MG63 (cell line): ENCODE results near the gene MAP4K1. TPM values are rescaled to one million over a fixed set of nuclear protein-coding genes. Genes with fewer than 3 reads are reported as not detected.
"Not testable (repeated sequence)": the region's sequence is repeated elsewhere in the genome, so short reads cannot be mapped to it uniquely, and the experiment has no call there.

ENCODE experiments used
- DNase-seq: peaks from one replicate; pipeline ENCODE4 v3.0.0-alpha.2; 2020
- H3K27me3 ChIP-seq: fragments of 250-450 bp; sonication (Bioruptor Pico); 2 replicates; pipeline ENCODE4 v1.5.1; 2020; ENCODE audit warnings: mild to moderate bottlenecking, moderate library complexity
- H3K36me3 ChIP-seq: fragments of 250-450 bp; sonication (Bioruptor Pico); 2 replicates; pipeline ENCODE4 v1.5.1; 2020; ENCODE audit warnings: mild to moderate bottlenecking, moderate library complexity
- H3K4me3 ChIP-seq: fragments of 250-450 bp; sonication (Bioruptor Pico); 2 replicates; pipeline ENCODE4 v1.5.1; 2020; ENCODE audit warnings: mild to moderate bottlenecking, moderate library complexity
- H3K9me3 ChIP-seq: fragments of 250-450 bp; sonication (Bioruptor Pico); 2 replicates; pipeline ENCODE4 v1.5.1; 2020; ENCODE audit warnings: mild to moderate bottlenecking, moderate library complexity
- total RNA-seq: library from RNA; depleted of rRNA; stranded (reverse); fragments of >200 nt; shearing (Covaris generic); gene quantifications from 2 replicates; pipeline ENCODE4 v1.2.3, GENCODE V29; 2014; ENCODE audit warnings: low replicate concordance

MAP4K1 gene
- total RNA-seq, 1 experiment from 2014 or later = not detected

DNA sequence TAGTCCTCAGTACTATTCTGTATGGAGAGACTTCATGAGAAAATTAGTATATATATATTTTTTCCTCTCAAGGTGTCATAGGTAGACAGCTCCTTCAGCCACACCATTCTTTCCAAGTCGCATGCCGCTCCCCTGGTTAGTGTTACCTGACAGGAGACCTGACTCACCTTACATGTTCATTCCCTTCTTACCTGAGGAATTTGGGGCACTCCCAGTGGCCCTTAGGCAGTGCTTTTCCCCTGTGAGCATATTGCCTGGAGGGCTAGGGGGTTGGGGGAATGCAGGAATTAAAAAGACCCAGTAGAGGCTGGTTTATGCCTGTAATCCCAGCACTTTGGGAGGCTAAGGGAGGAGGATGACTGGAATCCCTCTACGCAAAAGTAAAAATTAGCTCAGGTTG, 20.7 kb upstream of the MAP4K1 start:
- no peak overlapping the region for H3K4me3 ChIP-seq
- no peaks in the 10 kb centered on the region for H3K27me3 ChIP-seq
- H3K36me3 ChIP-seq = peaks cover 44% of the 10 kb centered on the region
- no peaks in the 10 kb centered on the region for H3K9me3 ChIP-seq
- DNase-seq = no peak

DNA sequence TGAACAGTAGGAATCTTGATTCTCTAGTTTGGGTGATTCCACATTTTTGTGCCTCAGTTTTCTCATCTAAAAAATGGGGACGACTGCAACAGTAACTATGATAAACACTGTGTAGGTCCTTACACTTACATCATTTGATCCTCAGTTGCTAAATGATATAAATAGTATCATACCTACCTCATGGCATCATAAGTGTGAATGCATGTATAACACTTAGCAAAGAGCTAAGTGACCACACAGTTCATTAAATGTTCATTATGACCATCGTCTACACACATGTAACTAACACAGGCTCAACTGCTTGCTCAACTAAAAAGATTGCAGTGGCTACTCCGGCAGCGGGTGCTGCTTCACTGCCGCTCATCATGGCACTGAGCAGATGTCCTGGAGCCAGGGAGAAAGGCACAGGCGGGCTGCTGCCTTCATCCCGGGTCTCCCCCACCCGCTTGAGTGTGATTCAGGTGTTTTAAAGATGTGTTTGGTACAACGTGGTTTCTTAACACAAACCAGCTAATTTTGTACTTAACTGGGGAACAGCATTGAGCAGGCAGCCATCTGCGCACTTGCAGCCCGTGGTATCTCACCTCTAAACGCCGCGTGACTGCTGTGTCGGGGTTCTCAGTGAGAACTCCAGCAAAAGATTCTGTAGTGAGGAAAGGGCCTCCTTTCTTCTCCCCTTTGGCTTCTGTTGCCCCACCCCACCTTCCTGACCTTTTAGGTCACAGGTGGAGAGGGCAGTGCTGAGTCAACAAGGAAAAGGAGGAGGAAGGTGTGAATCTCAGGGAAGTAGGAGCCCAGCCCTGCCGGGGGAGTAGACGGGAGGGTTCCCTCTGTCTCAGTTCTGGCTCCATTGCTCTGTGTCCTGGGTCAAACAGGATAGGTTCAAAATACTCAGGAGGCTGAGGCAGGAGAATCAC, 18.0 kb upstream of the MAP4K1 start:
- Histone ChIP-seq H3K9me3 (no peaks in the 10 kb centered on the region), H3K4me3 (no peak overlapping the region), H3K36me3 (peaks cover 71% of the 10 kb centered on the region), H3K27me3 (no peaks in the 10 kb centered on the region)
- no peak for DNase-seq

DNA sequence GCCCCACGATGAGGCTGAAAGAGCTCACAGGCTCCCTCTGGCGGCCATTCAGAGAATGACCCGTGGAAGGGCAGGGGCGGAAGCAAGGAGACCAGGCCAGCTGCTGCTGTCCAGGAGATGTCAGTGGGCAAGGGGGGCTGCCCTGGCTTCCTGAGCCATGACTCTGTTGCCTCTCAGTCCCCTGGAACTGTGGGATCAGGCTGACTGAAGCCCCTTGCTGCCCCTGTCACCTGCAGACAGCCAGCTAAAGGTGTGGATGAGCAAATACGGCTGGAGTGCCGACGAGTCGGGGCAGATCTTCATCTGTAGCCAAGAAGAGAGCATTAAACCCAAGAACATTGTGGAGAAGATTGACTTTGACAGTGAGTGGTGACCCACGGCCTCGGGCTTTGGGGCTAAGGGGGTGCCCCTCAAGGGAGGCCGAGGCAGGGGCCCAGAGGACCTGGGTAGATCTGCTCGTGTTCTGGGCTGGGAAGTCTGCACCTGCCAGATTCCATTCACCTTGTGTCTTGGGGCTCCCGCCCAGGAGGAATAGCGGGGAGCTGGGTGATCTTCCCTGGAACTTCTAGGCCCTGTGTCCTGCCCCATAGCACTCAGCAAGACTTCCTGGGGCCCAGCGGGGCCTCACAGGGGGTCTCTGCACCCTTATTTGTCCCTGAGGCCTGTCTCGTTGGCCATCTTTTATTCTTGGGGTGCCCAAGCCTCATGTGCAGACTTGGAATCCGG, 17.2 kb upstream of the MAP4K1 start:
- peak; percentile 64 for DNase-seq
- no peak overlapping the region for H3K4me3 ChIP-seq
- no peaks in the 10 kb centered on the region for H3K9me3 ChIP-seq
- no peaks in the 10 kb centered on the region for H3K27me3 ChIP-seq
- H3K36me3 ChIP-seq = peaks cover 76% of the 10 kb centered on the region

DNA sequence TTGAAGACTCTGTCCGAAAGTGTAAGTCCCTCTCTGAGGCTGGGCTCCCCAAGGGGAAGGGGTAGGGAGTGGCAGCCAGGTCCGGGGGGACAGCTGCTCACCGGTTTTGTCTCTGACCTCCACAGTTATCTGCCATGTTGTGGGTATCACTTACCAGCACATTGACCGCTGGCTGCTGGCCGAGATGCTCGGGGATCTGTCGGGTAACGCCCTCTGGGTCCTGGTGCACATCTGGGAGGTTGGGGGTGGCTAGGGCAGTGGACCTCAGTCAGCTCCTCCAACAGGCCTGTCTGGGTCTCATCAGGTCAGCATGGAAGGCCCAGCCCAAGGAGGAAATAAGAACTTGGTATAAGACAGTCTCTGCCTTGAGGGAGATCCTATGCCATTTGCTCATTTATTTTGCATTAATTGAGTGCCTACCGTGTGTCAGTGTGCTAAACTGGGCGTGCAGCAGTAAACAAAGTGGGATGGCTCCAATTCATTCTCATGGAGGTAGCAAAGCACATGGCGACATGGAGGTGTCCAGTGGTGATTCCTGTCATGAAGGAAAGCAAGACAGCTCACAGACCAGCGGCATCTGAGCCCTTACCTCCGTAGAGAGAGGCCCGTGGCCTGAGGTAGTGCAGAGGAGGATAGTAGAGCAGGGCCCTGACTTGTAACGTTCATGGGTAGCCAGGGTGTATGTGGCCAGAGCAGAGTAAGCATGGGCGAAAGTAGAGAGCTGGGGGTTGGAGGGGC, 14.9 kb upstream of the MAP4K1 start:
- Histone ChIP-seq H3K36me3 (peaks cover 86% of the 10 kb centered on the region), H3K4me3 (no peak overlapping the region), H3K27me3 (no peaks in the 10 kb centered on the region), H3K9me3 (no peaks in the 10 kb centered on the region)
- no peak for DNase-seq

DNA sequence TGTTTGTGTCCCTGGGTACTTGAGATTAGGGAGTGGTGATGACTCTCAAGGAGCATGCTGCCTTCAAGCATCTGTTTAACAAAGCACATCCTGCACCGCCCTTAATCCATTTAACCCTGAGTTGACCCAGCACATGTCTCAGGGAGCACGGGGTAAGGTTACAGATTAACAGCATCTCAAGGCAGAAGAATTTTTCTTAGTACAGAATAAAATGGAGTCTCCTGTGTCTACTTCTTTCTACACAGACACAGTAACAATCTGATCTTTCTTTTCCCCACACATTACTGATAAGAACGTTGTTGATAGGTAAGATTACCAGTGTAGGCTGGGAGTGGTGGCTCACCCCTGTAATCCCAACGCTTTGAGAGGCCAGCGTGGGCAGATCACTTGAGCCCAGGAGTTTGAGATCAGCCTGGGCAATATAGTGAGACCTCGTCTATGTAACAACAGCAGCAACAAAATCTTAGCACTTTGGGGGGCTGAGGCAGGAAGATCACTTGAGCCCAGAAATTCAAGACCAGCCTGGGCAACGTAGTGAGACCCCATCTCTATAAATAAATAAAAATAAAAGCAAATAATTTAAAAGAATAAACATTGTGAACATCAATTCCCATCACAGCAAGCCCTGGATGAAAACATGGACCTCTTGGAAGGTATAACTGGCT, 14.2 kb upstream of the MAP4K1 start:
- H3K4me3 ChIP-seq, DNase-seq, H3K27me3 ChIP-seq, H3K9me3 ChIP-seq: not testable (repeated sequence)
- peaks cover 84% of the 10 kb centered on the region for H3K36me3 ChIP-seq

DNA sequence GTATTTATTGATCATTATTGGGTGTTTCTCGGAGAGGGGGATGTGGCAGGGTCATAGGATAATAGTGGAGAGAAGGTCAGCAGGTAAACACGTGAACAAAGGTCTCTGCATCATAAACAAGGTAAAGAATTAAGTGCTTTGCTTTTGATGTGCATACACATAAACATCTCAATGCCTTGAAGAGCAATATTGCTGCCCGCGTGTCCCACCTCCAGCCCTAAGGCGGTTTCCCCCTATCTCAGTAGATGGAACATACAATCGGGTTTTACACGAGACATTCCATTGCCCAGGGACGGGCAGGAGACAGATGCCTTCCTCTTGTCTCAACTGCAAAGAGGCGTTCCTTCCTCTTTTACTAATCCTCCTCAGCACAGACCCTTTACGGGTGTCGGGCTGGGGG, 13.5 kb upstream of the MAP4K1 start:
- peaks cover 84% of the 10 kb centered on the region for H3K36me3 ChIP-seq
- H3K27me3 ChIP-seq, H3K4me3 ChIP-seq, H3K9me3 ChIP-seq, DNase-seq: not testable (repeated sequence)

DNA sequence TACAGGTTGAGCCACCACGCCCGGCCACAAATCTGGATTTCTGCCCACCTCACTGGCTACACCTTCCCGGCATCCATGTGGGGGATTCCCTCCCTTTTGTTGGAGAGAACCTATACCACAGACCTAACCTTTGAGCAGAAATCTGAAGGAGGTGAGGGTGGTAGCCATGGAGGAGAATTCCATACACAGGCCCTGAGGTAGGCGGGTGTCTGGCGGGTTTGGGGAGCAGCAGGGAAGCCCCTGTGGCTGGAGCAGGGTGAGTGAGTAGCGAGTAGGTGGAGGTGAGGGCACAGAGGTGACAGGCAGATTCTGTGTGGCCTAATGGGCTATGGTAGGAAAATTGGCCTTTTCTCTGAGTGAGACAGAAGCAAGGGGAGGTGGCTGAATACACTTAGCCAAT, 11.8 kb upstream of the MAP4K1 start:
- DNase-seq = no peak
- no peaks in the 10 kb centered on the region for H3K9me3 ChIP-seq
- no peak overlapping the region for H3K4me3 ChIP-seq
- no peaks in the 10 kb centered on the region for H3K27me3 ChIP-seq
- peaks cover 83% of the 10 kb centered on the region for H3K36me3 ChIP-seq

DNA sequence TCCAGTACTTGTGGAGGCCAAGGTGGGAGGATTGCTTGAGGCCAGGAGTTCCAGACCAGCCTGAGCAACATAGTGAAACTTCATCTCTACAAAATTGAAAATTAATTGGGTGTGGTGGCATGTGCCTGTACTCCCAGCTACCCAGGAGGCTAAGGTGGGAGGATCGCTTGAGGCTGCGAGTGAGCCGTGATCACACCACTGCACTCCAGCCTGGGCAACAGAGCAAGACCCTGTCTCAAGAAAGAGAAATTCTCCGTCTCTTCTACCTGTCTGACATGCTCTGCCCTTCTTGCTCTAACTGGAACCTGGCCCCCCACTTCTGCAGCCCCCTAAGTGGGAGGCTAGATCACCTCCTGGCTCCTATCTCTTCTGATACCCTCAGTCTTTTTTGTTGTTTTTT, 8.6 kb upstream of the MAP4K1 start:
- peaks cover 85% of the 10 kb centered on the region for H3K36me3 ChIP-seq
- H3K27me3 ChIP-seq = no peaks in the 10 kb centered on the region
- DNase-seq = no peak
- no peaks in the 10 kb centered on the region for H3K9me3 ChIP-seq
- H3K4me3 ChIP-seq = no peak overlapping the region

DNA sequence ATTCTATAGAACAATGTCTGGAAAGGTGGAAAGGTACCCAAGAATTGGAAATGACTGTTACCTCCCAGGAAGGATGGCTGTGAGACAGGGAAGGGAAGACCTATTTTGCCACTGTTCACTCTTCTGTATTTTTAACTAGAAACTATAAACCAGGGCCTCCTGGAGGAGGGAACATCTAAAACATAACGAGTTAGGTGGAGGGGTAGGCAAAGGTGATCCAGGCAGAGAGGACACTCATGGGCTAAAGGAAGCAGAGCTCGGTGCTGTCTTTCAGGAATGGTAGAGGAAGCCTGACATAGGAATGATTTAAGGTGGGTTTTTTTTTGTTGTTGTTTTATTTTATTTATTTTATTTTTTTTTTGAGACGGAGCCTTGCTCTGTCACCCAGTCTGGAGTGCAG, 7.1 kb upstream of the MAP4K1 start:
- H3K4me3 ChIP-seq = no peak overlapping the region
- no peaks in the 10 kb centered on the region for H3K27me3 ChIP-seq
- no peaks in the 10 kb centered on the region for H3K9me3 ChIP-seq
- peaks cover 89% of the 10 kb centered on the region for H3K36me3 ChIP-seq
- DNase-seq = no peak

DNA sequence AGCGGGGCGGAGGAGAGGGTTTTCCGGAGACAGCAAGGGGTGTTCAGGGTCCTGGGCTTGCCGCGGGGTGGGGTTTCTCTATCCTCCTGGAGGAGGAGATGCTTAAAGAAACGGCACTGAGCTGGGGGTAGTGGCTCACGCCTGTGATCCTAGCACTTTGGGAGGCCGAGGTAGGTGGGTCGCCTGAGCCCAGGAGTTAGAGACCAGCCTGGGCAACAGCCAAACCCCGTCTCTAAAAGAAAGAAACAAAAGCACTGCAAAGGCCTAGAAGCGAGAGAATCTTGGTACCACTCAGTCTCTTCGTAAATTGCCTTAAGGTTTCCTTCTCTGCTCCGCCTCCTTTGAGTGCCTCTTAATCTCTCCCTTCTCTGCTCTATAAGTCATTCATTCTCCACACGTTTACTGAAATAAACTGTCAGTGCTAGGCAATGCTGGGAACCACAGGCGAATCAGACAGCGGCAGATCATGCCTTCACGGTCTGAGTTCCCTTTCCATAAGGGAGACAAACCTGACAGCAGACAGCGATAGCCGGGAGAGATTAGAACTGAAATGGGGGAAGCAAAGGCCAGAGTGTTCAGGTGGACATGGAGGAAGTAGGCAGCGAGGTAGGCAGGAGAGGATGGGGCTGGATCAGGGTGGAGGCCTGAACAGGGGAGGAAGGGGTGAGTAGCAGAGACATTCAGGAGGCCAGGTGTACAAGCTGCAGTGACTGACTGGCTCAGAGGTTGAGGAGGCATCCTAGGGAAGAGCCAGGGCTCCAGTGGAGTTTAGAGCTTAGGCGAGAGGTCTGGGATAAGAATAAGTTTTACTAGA, 1.8 kb upstream of the MAP4K1 start:
- no peak for DNase-seq

DNA sequence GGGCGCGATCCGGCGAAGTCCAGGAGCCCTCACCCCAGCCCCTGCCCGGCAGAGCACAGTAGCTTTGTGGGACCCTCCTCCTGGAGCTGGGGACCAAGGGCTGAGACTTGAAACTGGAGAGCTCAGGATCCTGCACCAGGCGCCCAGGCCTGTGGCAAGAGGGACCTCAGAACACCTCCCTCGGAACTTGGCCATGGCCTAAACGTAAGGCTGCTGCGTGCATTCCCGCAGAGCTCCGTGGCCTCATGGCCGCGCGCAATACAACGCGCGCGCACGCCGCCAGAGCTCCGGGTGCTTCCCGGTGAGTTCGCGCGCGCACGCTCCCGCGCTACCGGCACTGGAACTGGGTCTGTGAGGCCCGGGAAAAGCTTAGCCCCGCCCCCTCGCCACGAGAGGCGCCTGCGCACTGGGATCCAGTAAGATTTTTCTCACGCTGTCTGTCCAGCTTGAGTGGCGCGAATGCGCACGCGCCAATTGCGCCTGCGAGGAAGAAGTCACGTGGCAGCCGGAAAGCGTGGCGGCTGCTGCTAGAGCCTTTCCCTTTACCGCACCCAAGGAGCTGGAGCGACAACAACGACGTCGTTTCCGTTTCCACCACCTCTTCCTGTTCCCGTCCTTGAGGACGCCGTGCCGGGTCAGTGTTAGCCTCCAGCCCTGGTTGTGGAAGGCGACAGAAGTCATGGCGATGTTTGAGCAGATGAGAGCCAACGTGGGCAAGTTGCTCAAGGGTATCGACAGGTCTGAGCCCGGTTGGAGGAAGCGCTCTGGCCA, 1.0 kb upstream of the MAP4K1 start, which contains the start of gene EIF3K:
Gene EIF3K, plus strand, starts transcription at position 599 of the 771 bp plus-strand sequence. Its CDS starts 81 bp downstream, at position 680.
- H3K9me3 ChIP-seq = no peaks in the 10 kb centered on the region
- DNase-seq = peak; percentile 99
- peak within 1 kb of the TSS; percentile 87 for H3K4me3 ChIP-seq
- H3K36me3 ChIP-seq = peaks cover 37% of the 10 kb centered on the region
- H3K27me3 ChIP-seq = no peaks in the 10 kb centered on the region

More for the DNA sequence above, 1.8 kb upstream of the MAP4K1 start:
- peak overlapping the region; percentile 87 for H3K4me3 ChIP-seq
- H3K9me3 ChIP-seq = no peaks in the 10 kb centered on the region
- peaks cover 45% of the 10 kb centered on the region for H3K36me3 ChIP-seq
- H3K27me3 ChIP-seq = no peaks in the 10 kb centered on the region

DNA sequence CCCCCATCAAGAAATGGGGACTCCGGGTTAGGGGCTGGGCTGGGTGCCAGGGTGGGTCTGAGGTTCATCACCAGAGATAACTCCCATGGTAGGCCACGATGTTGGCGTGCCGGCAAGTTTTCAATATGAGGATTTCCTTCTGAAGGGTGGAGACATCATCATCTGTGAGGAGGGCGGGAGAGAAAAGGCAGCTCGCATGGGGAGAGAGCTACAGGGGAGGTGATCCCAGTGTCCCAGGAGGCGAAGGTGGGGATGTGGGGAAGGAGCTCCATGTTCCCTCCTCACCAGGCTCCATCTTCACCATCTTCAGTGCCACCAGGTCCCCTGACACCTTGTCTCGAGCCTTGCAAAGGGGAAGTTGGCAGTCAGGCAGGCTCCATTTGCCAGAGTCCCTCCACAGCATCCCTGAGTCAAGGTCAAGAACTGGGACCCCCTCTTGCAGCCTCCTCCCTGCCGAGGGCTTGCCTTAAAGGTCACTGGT, 430 bp downstream of the MAP4K1 start:
- Histone ChIP-seq H3K4me3 (no peak overlapping the region), H3K27me3 (no peaks in the 10 kb centered on the region), H3K9me3 (no peaks in the 10 kb centered on the region), H3K36me3 (peaks cover 24% of the 10 kb centered on the region)
- DNase-seq = no peak

DNA sequence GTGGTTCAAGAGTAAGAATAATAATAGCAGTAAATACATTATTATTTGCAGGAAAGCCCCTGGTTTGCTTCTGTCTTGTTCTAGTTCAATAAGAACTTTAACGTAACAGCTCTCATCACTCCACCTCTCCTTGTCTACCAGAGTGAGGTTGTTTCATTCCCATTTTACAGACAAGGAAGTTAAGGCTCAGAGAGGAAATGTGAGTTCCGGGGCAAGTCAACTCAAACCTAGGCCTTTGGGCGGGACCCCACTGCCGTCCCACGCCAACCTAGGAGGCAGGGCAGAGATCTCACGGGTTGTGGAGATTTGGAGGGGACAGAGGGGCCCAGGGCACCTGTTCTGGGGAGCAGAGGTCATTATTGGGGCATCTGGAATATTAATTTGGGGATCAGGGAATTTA, 1.5 kb downstream of the MAP4K1 start:
- Histone ChIP-seq H3K9me3 (no peaks in the 10 kb centered on the region), H3K36me3 (peaks cover 16% of the 10 kb centered on the region), H3K27me3 (no peaks in the 10 kb centered on the region), H3K4me3 (no peak overlapping the region)
- no peak for DNase-seq

DNA sequence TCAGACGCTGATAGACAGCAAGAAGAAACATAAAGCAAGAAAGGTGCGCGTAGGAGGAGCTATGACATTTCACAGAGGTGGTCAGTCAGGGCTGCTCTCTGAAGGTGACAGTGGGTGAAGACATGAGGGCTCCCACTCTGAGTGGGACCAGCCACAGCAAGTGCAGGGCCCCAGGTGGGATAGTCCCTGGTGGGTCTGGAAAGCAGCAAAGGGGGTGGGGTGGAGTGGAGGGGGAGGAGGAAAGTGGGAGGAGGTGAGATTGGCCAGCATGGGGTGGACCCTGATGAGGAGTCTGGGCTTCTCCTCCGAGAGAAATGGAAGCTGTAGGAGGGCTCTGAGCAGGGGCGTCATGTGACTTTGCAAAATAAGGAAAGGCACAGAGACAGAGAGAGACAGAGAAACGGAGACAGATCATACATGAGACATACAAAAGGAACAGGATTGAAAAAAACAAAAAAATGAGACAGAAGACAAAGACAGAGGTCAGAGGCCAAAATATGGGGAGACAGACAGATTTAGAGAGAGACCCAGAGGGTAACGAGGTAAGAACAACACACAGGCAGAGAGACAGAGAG, 2.7 kb downstream of the MAP4K1 start:
- H3K36me3 ChIP-seq = peaks cover 4% of the 10 kb centered on the region
- H3K27me3 ChIP-seq = no peaks in the 10 kb centered on the region
- no peak for DNase-seq
- no peaks in the 10 kb centered on the region for H3K9me3 ChIP-seq
- H3K4me3 ChIP-seq = no peak overlapping the region

DNA sequence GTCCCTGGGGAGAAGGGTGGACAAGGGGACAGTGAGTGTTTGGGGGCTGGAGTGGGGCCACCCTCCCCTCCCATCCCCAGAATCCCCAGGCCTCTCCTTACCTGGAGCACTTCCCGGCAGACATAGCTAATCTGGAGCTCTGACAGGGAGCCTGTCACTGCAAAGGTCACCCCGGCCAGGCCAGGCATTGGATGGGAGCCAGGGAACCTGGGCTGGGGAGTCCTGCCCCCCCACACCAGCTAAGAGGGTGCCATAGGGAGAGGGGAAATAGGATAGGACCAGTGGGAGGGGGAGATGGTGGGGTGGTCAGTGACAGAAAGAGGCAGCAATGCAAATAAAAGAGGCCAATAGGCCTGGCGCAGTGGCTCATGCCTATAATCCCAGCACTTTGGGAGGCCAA, 3.5 kb downstream of the MAP4K1 start:
- Histone ChIP-seq H3K27me3 (no peaks in the 10 kb centered on the region), H3K9me3 (no peaks in the 10 kb centered on the region), H3K36me3 (no peaks in the 10 kb centered on the region; the same call in 1 of the 2 replicates), H3K4me3 (no peak overlapping the region)
- DNase-seq = no peak
